ENCODE data around the gene MIA.

Gene MIA

GRCh38 chr19:40798683-40799557 lies 23.6 kb downstream of the MIA start, which contains the start of gene EGLN2:
Gene EGLN2 (plus strand): TSS chr19:40799191. CDS start chr19:40800573, 1,382 bp downstream.
- peaks cover 34% of the 10 kb centered on the region for H3K4me1 ChIP-seq (ENCODE audit: control insufficient read depth, insufficient read depth, low read length, unreplicated experiment)
- peak within 1 kb of the TSS; percentile 77 for H3K27ac ChIP-seq (ENCODE audit: low read depth, low read length)
- H3K27me3 ChIP-seq (ENCODE audit: insufficient read depth, low read length) = no peaks in the 10 kb centered on the region
- H2AFZ ChIP-seq (ENCODE audit: low read length, unreplicated experiment) = peak within 1 kb of the TSS; percentile 85
- peak within 1 kb of the TSS; percentile 93 for H3K4me3 ChIP-seq (ENCODE audit: low read depth, low read length)
- H3K79me2 ChIP-seq (ENCODE audit: control insufficient read depth, insufficient read depth, low read length, unreplicated experiment) = peaks cover 44% of the 10 kb centered on the region
- H3K36me3 ChIP-seq (ENCODE audit: insufficient read depth, low read length) = peaks cover 7% of the 10 kb centered on the region; the same call in 1 of the 2 replicates

DNA sequence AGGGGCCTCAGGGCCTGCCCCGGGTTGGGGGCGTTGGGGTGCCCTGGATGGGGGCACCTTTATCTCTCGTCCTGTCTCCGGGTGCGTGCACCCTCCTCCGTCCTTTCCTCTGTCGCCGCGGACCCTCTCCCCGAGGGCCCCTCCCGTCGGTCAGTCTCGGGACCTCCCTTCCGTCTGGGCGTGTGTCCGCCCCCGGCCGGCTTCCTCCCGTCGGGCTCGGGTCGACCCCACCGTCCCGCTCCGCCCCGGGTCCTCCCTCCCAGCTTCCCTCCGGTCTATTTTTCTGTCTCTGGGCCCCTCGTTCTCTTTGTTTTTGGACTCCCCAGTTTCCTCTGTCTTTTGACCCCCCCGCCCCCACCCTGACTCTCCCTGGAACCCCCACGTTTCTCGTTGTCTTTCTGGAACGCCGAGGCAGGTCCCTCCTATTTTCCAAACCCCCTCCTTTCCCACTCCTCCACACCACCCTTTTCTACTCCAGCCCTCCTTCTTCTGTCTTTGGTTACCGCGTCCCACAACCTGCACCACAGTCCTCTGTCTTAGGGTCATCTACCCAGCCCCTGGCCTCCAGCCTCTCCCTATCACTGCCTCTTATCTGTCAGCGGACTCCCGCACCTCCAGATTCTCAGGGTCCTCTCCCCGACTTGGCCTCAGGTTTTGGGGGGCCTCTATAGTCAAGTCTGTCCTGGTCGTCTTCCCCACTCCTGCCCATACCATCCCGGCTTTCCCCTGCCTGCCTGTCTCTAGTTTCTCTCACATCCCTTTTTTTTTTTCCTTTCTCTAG lies 24.4 kb downstream of the MIA start:
- Histone ChIP-seq H3K79me2 (ENCODE audit: control insufficient read depth, insufficient read depth, low read length, unreplicated experiment) (peaks cover 51% of the 10 kb centered on the region), H3K27ac (ENCODE audit: low read depth, low read length) (peak overlapping the region; percentile 57; the same call in 1 of the 2 replicates), H3K27me3 (ENCODE audit: insufficient read depth, low read length) (no peaks in the 10 kb centered on the region), H2AFZ (ENCODE audit: low read length, unreplicated experiment) (no peak overlapping the region), H3K4me3 (ENCODE audit: low read depth, low read length) (peak overlapping the region; percentile 93), H3K36me3 (ENCODE audit: insufficient read depth, low read length) (peaks cover 7% of the 10 kb centered on the region; the same call in 1 of the 2 replicates), H3K4me1 (ENCODE audit: control insufficient read depth, insufficient read depth, low read length, unreplicated experiment) (peaks cover 34% of the 10 kb centered on the region)

DNA sequence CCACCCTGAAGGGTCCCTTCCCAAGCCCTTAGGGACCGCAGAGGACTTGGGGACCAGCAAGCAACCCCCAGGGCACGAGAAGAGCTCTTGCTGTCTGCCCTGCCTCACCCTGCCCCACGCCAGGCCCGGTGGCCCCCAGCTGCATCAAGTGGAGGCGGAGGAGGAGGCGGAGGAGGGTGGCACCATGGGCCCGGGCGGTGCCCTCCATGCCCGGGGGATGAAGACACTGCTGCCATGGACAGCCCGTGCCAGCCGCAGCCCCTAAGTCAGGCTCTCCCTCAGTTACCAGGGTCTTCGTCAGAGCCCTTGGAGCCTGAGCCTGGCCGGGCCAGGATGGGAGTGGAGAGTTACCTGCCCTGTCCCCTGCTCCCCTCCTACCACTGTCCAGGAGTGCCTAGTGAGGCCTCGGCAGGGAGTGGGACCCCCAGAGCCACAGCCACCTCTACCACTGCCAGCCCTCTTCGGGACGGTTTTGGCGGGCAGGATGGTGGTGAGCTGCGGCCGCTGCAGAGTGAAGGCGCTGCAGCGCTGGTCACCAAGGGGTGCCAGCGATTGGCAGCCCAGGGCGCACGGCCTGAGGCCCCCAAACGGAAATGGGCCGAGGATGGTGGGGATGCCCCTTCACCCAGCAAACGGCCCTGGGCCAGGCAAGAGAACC lies 25.1 kb downstream of the MIA start:
- peaks cover 7% of the 10 kb centered on the region; the same call in 1 of the 2 replicates for H3K36me3 ChIP-seq (ENCODE audit: insufficient read depth, low read length)
- H2AFZ ChIP-seq (ENCODE audit: low read length, unreplicated experiment) = no peak overlapping the region
- H3K27me3 ChIP-seq (ENCODE audit: insufficient read depth, low read length) = no peaks in the 10 kb centered on the region
- H3K4me1 ChIP-seq (ENCODE audit: control insufficient read depth, insufficient read depth, low read length, unreplicated experiment) = peaks cover 36% of the 10 kb centered on the region
- peak overlapping the region; percentile 93 for H3K4me3 ChIP-seq (ENCODE audit: low read depth, low read length)
- no peak overlapping the region for H3K27ac ChIP-seq (ENCODE audit: low read depth, low read length)
- peaks cover 58% of the 10 kb centered on the region for H3K79me2 ChIP-seq (ENCODE audit: control insufficient read depth, insufficient read depth, low read length, unreplicated experiment)

- H3K79me2 ChIP-seq (ENCODE audit: control insufficient read depth, insufficient read depth, low read length, unreplicated experiment) = peaks cover 63% of the 10 kb centered on the region
- H3K27ac ChIP-seq (ENCODE audit: low read depth, low read length) = no peak overlapping the region
- peaks cover 37% of the 10 kb centered on the region for H3K4me1 ChIP-seq (ENCODE audit: control insufficient read depth, insufficient read depth, low read length, unreplicated experiment)
- H2AFZ ChIP-seq (ENCODE audit: low read length, unreplicated experiment) = no peak overlapping the region
- H3K4me3 ChIP-seq (ENCODE audit: low read depth, low read length) = peak overlapping the region; percentile 93
- H3K27me3 ChIP-seq (ENCODE audit: insufficient read depth, low read length) = no peaks in the 10 kb centered on the region
- H3K36me3 ChIP-seq (ENCODE audit: insufficient read depth, low read length) = peaks cover 7% of the 10 kb centered on the region; the same call in 1 of the 2 replicates
Measured at GRCh38 chr19:40800997-40801377, 25.7 kb downstream of the MIA start.

- Histone ChIP-seq H3K36me3 (ENCODE audit: insufficient read depth, low read length) (peaks cover 7% of the 10 kb centered on the region; the same call in 1 of the 2 replicates), H3K27ac (ENCODE audit: low read depth, low read length) (no peak overlapping the region), H3K4me3 (ENCODE audit: low read depth, low read length) (peak overlapping the region; percentile 93)
Measured at GRCh38 chr19:40801426-40802299, 26.3 kb downstream of the MIA start.

DNA sequence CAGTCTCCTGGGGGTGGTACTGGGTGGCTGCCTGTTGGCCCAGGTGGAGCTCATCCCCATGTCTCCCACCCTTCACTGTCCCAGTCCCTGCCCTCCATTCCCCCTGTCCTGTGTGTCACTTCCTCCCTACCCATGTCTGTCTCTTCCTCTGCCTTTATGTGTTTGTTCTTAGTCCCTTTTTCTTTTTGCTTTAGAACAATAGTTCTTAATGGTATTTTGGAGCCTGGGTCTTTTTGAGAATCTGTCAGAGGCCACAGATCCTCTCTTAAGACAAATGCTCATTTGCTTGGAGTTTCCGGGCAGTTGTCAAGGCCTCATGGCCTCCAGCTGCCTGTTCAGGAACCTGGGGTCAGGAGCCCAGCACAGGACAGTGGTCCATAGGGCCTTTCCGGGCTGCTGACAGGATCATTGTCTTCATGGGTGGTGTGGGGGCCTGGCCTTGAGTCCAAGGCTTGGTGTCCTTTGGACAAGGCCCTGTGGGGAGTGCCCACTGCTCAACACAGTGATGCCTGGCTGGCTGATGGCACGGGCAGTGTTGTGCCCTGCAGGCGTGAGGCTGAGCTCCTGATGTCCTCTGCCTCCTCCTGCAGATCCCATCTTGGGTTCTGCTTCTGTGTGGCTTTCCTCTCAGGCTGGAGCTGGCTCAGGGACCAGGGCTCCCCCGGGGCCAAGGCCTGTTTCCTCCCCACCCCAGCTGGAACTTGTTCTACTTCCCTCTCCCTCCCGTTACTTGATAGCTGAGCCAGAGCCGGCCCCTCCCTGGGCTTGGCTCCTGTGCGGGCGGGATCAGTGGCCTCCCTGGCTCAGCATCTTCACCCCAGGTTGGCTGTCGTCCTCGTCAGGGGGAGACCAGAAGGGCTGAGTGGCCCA lies 27.2 kb downstream of the MIA start:
- Histone ChIP-seq H3K79me2 (ENCODE audit: control insufficient read depth, insufficient read depth, low read length, unreplicated experiment) (peaks cover 72% of the 10 kb centered on the region), H3K4me3 (ENCODE audit: low read depth, low read length) (peak overlapping the region; percentile 66), H2AFZ (ENCODE audit: low read length, unreplicated experiment) (no peak overlapping the region), H3K4me1 (ENCODE audit: control insufficient read depth, insufficient read depth, low read length, unreplicated experiment) (peaks cover 47% of the 10 kb centered on the region), H3K36me3 (ENCODE audit: insufficient read depth, low read length) (peaks cover 7% of the 10 kb centered on the region; the same call in 1 of the 2 replicates), H3K27ac (ENCODE audit: low read depth, low read length) (no peak overlapping the region), H3K27me3 (ENCODE audit: insufficient read depth, low read length) (no peaks in the 10 kb centered on the region)

More at GRCh38 chr19:40801426-40802299, 26.3 kb downstream of the MIA start:
- Histone ChIP-seq H3K79me2 (ENCODE audit: control insufficient read depth, insufficient read depth, low read length, unreplicated experiment) (peaks cover 65% of the 10 kb centered on the region), H2AFZ (ENCODE audit: low read length, unreplicated experiment) (no peak overlapping the region), H3K4me1 (ENCODE audit: control insufficient read depth, insufficient read depth, low read length, unreplicated experiment) (peaks cover 43% of the 10 kb centered on the region), H3K27me3 (ENCODE audit: insufficient read depth, low read length) (no peaks in the 10 kb centered on the region)

GRCh38 chr19:40803170-40803856 lies 28.0 kb downstream of the MIA start:
- Histone ChIP-seq H2AFZ (ENCODE audit: low read length, unreplicated experiment) (no peak overlapping the region), H3K27ac (ENCODE audit: low read depth, low read length) (no peak overlapping the region), H3K4me3 (ENCODE audit: low read depth, low read length) (peak overlapping the region; percentile 66), H3K4me1 (ENCODE audit: control insufficient read depth, insufficient read depth, low read length, unreplicated experiment) (peaks cover 47% of the 10 kb centered on the region), H3K79me2 (ENCODE audit: control insufficient read depth, insufficient read depth, low read length, unreplicated experiment) (peaks cover 72% of the 10 kb centered on the region), H3K36me3 (ENCODE audit: insufficient read depth, low read length) (peaks cover 9% of the 10 kb centered on the region; the same call in 1 of the 2 replicates), H3K27me3 (ENCODE audit: insufficient read depth, low read length) (no peaks in the 10 kb centered on the region)

- no peak overlapping the region for H3K4me3 ChIP-seq (ENCODE audit: low read depth, low read length)
- H3K27ac ChIP-seq (ENCODE audit: low read depth, low read length) = no peak overlapping the region
Measured at GRCh38 chr19:40803857-40804782, 28.8 kb downstream of the MIA start.

More at GRCh38 chr19:40803857-40804782, 28.8 kb downstream of the MIA start:
- H3K4me1 ChIP-seq (ENCODE audit: control insufficient read depth, insufficient read depth, low read length, unreplicated experiment) = peaks cover 47% of the 10 kb centered on the region
- H3K36me3 ChIP-seq (ENCODE audit: insufficient read depth, low read length) = peaks cover 10% of the 10 kb centered on the region; the same call in 1 of the 2 replicates
- H3K79me2 ChIP-seq (ENCODE audit: control insufficient read depth, insufficient read depth, low read length, unreplicated experiment) = peaks cover 72% of the 10 kb centered on the region
- H3K27me3 ChIP-seq (ENCODE audit: insufficient read depth, low read length) = no peaks in the 10 kb centered on the region
- H2AFZ ChIP-seq (ENCODE audit: low read length, unreplicated experiment) = no peak overlapping the region

All from ACC112 (cell line).